K562 (cell line): ENCODE results near the gene MYCL. TPM values are rescaled to one million over a fixed set of nuclear protein-coding genes. Genes with fewer than 3 reads are reported as not detected.

ENCODE experiments used
- ATAC-seq: fragments of 200-7000 bp; cut with Tn5 transposase; 3 replicates; pipeline ENCODE4 v1.9.1; 2020; ENCODE audit warnings: moderate library complexity
- BruUV-seq: library from RNA; stranded (reverse); fragments of 400-500 nt; replicated peaks from 2 replicates; lab custom pipeline; 2021; lab: Mats Ljungman, UMichigan
- CTCF ChIA-PET: fragments of 300-600 bp; formaldehyde crosslinking; extraction: SDS; loops from one replicate; lab custom pipeline; 2021; ENCODE audit warnings: low intra/inter-chr PET ratio; lab: Yijun Ruan, JAX
- POLR2A ChIA-PET: fragments of 300-600, 350-650 bp; sonication (Branson Sonifier 250); formaldehyde crosslinking; extraction: SDS; loops from one replicate; lab custom pipeline; 2021; ENCODE audit warnings: antibody characterized with exemption, inconsistent platforms; lab: Yijun Ruan, JAX
- DNase-seq, 4 experiments: peaks; one replicate each; pipeline versions ENCODE4 v3.0.0 to v3.0.0-alpha.2; 2011 to 2018; ENCODE audit warnings: low spot score in 3 of 4, mixed read lengths in 3 of 4; ENCODE audit errors: extremely low read depth in 1 of 4
- FAIRE-seq: peaks from 2 replicates; lab custom pipeline; 2011; peaks lifted over from hg19 to GRCh38; lab: Jason Lieb, UNC
- H2AFZ ChIP-seq: 2 replicates; pipeline ENCODE4 v1.6.0; 2011; ENCODE audit warnings: low read depth, low read length, control low read depth, inconsistent platforms
- H3K27ac ChIP-seq: fragments of 200-600 bp; 3 replicates; pipeline ENCODE4 v1.8.0; 2011; ENCODE audit warnings: low read depth, mild to moderate bottlenecking, control low read depth, inconsistent platforms, low read length, moderate library complexity, mixed read lengths; ENCODE audit errors: extremely low read depth
- H3K27me3 ChIP-seq, 2 experiments: fragments of 300-600 bp in 1 of 2; 2 replicates in 1 of 2; 3 replicates in 1 of 2; pipeline versions ENCODE4 v1.6.0 to v1.8.0; 2011; ENCODE audit warnings: inconsistent platforms in 2 of 2, low read length in 2 of 2, mild to moderate bottlenecking in 1 of 2, mixed read lengths in 1 of 2, moderate library complexity in 1 of 2; ENCODE audit not compliant: control insufficient read depth in 2 of 2, insufficient read depth in 2 of 2
- H3K36me3 ChIP-seq: fragments of 300-600 bp; 3 replicates; pipeline ENCODE4 v1.8.0; 2011; ENCODE audit warnings: mild to moderate bottlenecking, low read length, inconsistent platforms; ENCODE audit not compliant: control insufficient read depth, insufficient read depth
- H3K4me1 ChIP-seq, 2 experiments: fragments of 200-600 bp in 1 of 2; replicated peaks in 1 of 2; 2 replicates in 1 of 2; 3 replicates in 1 of 2; pipeline versions ENCODE4 v1.5.1 to v1.8.0; 2011; ENCODE audit warnings: inconsistent platforms in 2 of 2, low read length in 2 of 2, mild to moderate bottlenecking in 1 of 2, mixed read lengths in 1 of 2, moderate library complexity in 1 of 2; ENCODE audit not compliant: control insufficient read depth in 2 of 2, insufficient read depth in 2 of 2
- H3K4me2 ChIP-seq: 2 replicates; pipeline ENCODE4 v1.6.1; 2011; ENCODE audit warnings: low read length, control low read depth, inconsistent platforms, mixed read lengths; ENCODE audit not compliant: insufficient read depth
- H3K4me3 ChIP-seq: fragments of 200-600 bp; sonication (generic), shearing (Covaris generic); 2 replicates; pipeline ENCODE4 v1.5.1; 2016; ENCODE audit warnings: control low read depth, inconsistent platforms
- H3K79me2 ChIP-seq: fragments of 200-600 bp; 3 replicates; pipeline ENCODE4 v1.8.0; 2011; ENCODE audit warnings: low read length, inconsistent platforms; ENCODE audit not compliant: control insufficient read depth, insufficient read depth
- H3K9ac ChIP-seq, 2 experiments: 2 replicates each; pipeline versions ENCODE4 v1.6.0 to v1.6.1; 2011; ENCODE audit warnings: low read depth in 2 of 2, low read length in 2 of 2, control low read depth in 1 of 2, inconsistent platforms in 1 of 2, mild to moderate bottlenecking in 1 of 2, mixed read lengths in 1 of 2; ENCODE audit not compliant: insufficient read depth in 1 of 2
- H3K9me1 ChIP-seq: one replicate; pipeline ENCODE4 v1.6.0; 2011; ENCODE audit warnings: inconsistent platforms, mild to moderate bottlenecking, low read length, moderate library complexity; ENCODE audit not compliant: control insufficient read depth, insufficient read depth
- H3K9me3 ChIP-seq: replicated peaks from 2 replicates; pipeline ENCODE4 v1.5.1; 2011; ENCODE audit warnings: low read depth, low read length, inconsistent platforms; ENCODE audit not compliant: control insufficient read depth, insufficient read depth
- H4K20me1 ChIP-seq: replicated peaks from 2 replicates; pipeline ENCODE4 v1.6.1; 2011; ENCODE audit warnings: low read length, inconsistent platforms, mixed read lengths; ENCODE audit not compliant: control insufficient read depth, insufficient read depth
- CREB3 ChIP-seq: fragments of 450-650 bp; conservative IDR thresholded peaks from 2 replicates; pipeline ENCODE4 v1.6.1; 2016; ENCODE audit warnings: missing genetic modification characterization, low read depth, mild to moderate bottlenecking, missing compliant biosample characterization, moderate library complexity
- FOXK2 ChIP-seq, 2 experiments: fragments of 450-650 bp; IDR thresholded peaks in 1 of 2; conservative IDR thresholded peaks in 1 of 2; 2 replicates each; pipeline ENCODE4 v1.6.1; 2016; ENCODE audit warnings: low read depth in 2 of 2, mild to moderate bottlenecking in 1 of 2
- POLR2B ChIP-seq: fragments of 450-650 bp; IDR thresholded peaks from 2 replicates; pipeline ENCODE4 v1.6.1; 2018; ENCODE audit warnings: low read depth; ENCODE audit not compliant: partially characterized antibody
- TCF15 ChIP-seq: fragments of 250-450 bp; sonication (Bioruptor Pico); IDR thresholded peaks from 2 replicates; pipeline ENCODE4 v1.8.0; 2022; ENCODE audit warnings: moderate library complexity, mild to moderate bottlenecking, inconsistent platforms
- VEZF1 ChIP-seq: fragments of 200-800 bp; sonication (Bioruptor generic); IDR thresholded peaks from 2 replicates; pipeline ENCODE4 v1.6.1; 2017; ENCODE audit warnings: missing genetic modification characterization, missing compliant biosample characterization
- ZNF318 ChIP-seq, 2 experiments: fragments of 450-650 bp; IDR thresholded peaks; 2 replicates each; pipeline ENCODE4 v1.6.1; 2016; ENCODE audit warnings: mild to moderate bottlenecking in 2 of 2, borderline replicate concordance in 1 of 2, low read depth in 1 of 2, moderate library complexity in 1 of 2
- WGBS: fragments of 100-300 bp; shearing (Covaris generic); methylation state at CpG from one replicate; pipeline ENCODE4 v1.1.6; 2016; ENCODE audit warnings: low coverage, mixed read lengths; ENCODE audit not compliant: insufficient coverage; ENCODE audit errors: missing lambda C conversion rate; 5-methylcytosine and 5-hydroxymethylcytosine counted together
- in situ Hi-C: fragments of 300-500 bp; cut with MboI; formaldehyde crosslinking; loops from 4 replicates; pipeline ENCODE4 v1.15.0; 2018; ENCODE audit warnings: inconsistent platforms, mixed read lengths
- intact Hi-C: fragments of 100-400 bp; cut with micrococcal nuclease; formaldehyde crosslinking; loops from 2 replicates; pipeline ENCODE4 v1.14.2; 2022
- polyA plus RNA-seq, 8 experiments: library from polyadenylated mRNA; depleted of rRNA in 4 of 8; stranded (reverse) in 5 of 8; unstranded in 3 of 8; fragments of >200 nt; fragmentation: Nextera tagmentation in 2 of 8; fragmentation: Illumina TruSeq in 1 of 8; extraction: Ambion mirVana in 2 of 8; extraction: Trizol in 1 of 8; gene quantifications; 2 replicates each; pipeline versions ENCODE4 v1.2.1 to v1.2.3, GENCODE V29; 2011 to 2014; ENCODE audit warnings: inconsistent platforms in 1 of 8, missing spikeins in 1 of 8
- total RNA-seq, 7 experiments: library from RNA; depleted of rRNA in 6 of 7; stranded (reverse); fragments of >200 nt in 6 of 7; fragmentation: Illumina TruSeq in 2 of 7; extraction: Trizol in 2 of 7; gene quantifications; 2 replicates each; pipeline versions ENCODE4 v1.2.1 to v1.2.3, GENCODE V29; 2011 to 2021; ENCODE audit warnings: low replicate concordance in 1 of 7

MYCL gene
- total and polyA plus RNA-seq, 9 of the 15 experiments (the other 6 are each of a cell fraction or from before 2014, with no cell fraction given): 3.5 to 22.0 (median 12.8) TPM

GRCh38 chr1:39898648-39899603 is 2.8 kb downstream of the MYCL start:
- no peaks in the 10 kb centered on the region; the same call in 2 of the 3 replicates for H3K36me3 ChIP-seq
- H3K27ac ChIP-seq: peak overlapping the region; percentile 79
- peak; percentile 83 for ATAC-seq
- peaks cover 23% of the 10 kb centered on the region for H3K79me2 ChIP-seq
- in situ Hi-C loops (no loop called here), intact Hi-C loops (loop anchor here (5.0 kb wide), 1 partner anchor 67 kb away; no protein-coding TSS in a partner anchor)
- peaks cover 42 to 51% of the 10 kb centered on the region in 2 experiments; a peak in 4 of 5 replicates for H3K4me1 ChIP-seq
- H3K4me3 ChIP-seq: 0 out of 2 replicates have a peak overlapping the region, but pooled peaks have one; percentile 7
- ChIA-PET CTCF (no interaction called here), POLR2A (interaction anchor here (0.6 to 8.9 kb wide), 27 partner anchors 9 to 513 kb away, joined by 3 to 92 read pairs (median 3); partner anchors contain the start of genes CAP1, HPCAL4 and TRIT1)
- H2AFZ ChIP-seq: peak overlapping the region; percentile 82
- 17% methylated on average over 14 of the region's 14 CpGs for WGBS
- peak overlapping the region; percentile 86 for H3K4me2 ChIP-seq
- peak; percentile 95 to 100 (median 99) for DNase-seq
- H3K9ac ChIP-seq: peak overlapping the region; percentile 68 to 88; a peak in 3 of 4 replicates
- BruUV-seq: no TSS peak
- peaks cover 3 to 14% of the 10 kb centered on the region in 2 experiments for H3K27me3 ChIP-seq
- H3K9me3 ChIP-seq: no peaks in the 10 kb centered on the region
- H3K9me1 ChIP-seq: peaks cover 4% of the 10 kb centered on the region
- H4K20me1 ChIP-seq: no peaks in the 10 kb centered on the region
- peak; percentile 93 for FAIRE-seq
- TF ChIP-seq CREB3 (tag): 0 out of 2 replicates have a peak, but pooled peaks have one; percentile 77
- peak; percentile 79 to 89; a peak in 3 of 4 replicates for TF ChIP-seq FOXK2 (conservative IDR thresholded peaks at IDR 0.05 in 1 of 2, IDR thresholded peaks at IDR 0.05 in 1 of 2; ENCODE audit: low read depth in 2 of 2)
- peak; percentile 58 for TF ChIP-seq POLR2B
- peak; percentile 66; the same call in 1 of the 2 replicates for TF ChIP-seq TCF15 (CRISPR knock-in tag)
- peak; percentile 84 for TF ChIP-seq VEZF1 (CRISPR knock-in tag)
- 0 out of 4 replicates have a peak, but pooled peaks of 1 of the 2 experiments have one; percentile 37 for TF ChIP-seq ZNF318 (IDR thresholded peaks at IDR 0.05; ENCODE audit: borderline replicate concordance in 1 of 2, low read depth in 1 of 2)
